ENCODE results near the gene LARGE1.
"Not testable (repeated sequence)": the region's sequence is repeated elsewhere in the genome, so short reads cannot be mapped to it uniquely, and the experiment has no call there.

LARGE1 gene

GRCh38 chr22:33510429-33510904 lies 409.8 kb downstream of the LARGE1 start:
- no peak for DNase-seq

GRCh38 chr22:33504941-33505625 lies 415.2 kb downstream of the LARGE1 start:
- no peak for DNase-seq

DNA sequence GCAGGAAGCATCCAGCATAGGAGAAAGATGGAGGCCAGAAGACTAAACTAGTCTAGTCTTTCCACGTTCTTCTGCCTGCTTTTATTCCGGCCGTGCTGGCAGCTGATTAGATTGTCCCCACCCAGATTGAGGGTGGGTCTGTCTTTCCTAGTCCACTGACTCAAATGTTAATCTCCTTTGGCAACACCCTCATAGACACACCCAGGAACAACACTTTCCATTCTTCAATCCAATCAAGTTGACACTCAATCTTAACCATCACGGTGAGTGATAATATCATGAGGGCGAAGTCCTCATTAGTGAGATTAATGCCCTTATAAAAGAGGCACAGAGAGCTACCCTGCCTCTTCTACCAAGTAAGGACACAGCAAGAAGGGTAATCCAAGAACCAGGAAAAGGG lies 424.2 kb downstream of the LARGE1 start:
- no peak for DNase-seq

- DNase-seq = no peak
These were observed 426.6 kb downstream of the LARGE1 start for GRCh38 chr22:33493476-33494205.

DNA sequence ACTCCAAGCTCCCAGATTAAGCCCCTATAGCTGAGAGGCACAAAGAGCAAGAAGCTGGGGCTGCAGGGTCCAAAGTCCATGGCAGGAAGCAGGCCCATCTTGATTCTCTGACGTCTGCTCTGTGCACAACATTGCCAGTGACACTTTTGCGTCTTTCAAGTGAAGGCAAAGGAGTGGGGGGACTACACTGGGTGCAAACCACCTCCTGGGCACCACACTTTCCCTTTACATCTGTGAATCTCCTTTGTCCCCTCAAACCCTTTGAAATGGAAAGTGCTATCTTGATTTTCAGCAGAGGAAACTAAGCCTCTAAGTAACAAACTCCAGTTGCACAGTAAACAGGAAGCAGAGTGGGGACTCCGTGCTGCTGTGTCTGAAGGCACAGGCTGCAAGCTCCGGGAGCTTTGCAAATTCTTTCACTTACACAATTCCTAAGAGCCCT lies 428.0 kb downstream of the LARGE1 start:
- DNase-seq = peak in 1 of 2 donors; percentile 0

GRCh38 chr22:33487041-33487716 lies 433.1 kb downstream of the LARGE1 start:
- no peak for DNase-seq

DNA sequence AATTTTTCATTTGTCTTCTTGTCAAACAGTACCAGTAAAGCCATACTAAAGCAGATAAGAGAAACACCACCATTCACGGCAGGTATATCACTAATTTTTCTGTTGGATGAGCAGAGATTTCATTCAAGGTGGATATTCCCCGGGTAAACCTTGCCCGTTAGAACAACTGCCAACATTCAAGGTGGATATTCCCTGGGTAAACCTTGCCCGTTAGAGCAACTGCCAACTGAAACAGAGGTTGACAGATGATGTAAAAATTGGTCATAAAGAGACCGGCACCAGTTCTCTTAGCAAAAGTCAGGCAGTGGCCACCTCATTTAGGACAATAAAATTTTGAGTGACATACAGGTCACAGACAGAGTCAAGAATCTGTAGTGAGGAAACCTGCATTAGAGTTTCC lies 438.7 kb downstream of the LARGE1 start:
- no peak for DNase-seq

DNA sequence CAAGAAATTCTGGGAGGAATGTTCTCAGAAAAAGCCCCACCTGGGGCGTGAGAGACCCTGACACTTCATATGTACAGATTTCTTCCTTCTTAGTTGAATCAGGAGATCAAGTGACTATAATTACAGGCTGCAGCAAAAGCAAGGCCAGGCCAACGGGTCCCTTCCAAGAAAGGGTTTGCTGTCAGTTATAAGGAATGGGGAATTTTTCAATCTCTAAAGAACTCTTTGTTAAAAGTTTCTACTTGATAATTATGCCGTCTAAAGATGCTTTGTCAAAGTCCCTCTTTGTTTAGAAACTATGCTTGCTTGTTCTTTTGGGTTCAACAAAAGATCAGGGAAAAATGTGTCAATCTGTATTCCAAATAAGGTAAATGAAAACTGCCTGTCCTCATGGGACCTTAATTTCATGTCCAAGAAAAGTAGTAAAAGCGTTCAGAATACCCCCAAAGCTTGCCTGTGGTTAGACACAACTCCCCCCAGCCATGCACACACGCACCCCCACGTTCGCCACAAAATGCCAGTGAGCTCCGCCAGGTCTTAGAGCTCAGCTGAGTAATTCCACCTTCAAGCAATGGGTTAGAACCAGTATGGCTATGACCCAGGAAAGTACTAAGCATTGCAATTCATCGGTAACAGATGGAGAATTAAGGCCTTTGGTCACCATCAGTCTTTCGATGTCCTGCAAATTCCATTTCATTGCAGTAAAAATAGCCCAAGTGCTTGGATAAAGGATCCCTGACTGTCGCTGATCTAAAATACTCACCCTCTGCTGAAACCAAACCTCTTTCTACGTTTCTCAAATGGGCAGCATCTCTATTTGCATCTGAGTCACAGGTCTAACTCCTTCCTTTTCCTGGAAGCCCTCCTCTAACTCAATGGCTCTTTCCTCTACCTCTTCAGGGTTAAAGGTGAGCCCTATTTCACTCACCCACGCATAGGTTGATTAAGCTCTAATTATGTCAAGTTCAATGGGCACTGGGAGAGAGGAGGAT lies 442.9 kb downstream of the LARGE1 start:
- no peak for DNase-seq

DNA sequence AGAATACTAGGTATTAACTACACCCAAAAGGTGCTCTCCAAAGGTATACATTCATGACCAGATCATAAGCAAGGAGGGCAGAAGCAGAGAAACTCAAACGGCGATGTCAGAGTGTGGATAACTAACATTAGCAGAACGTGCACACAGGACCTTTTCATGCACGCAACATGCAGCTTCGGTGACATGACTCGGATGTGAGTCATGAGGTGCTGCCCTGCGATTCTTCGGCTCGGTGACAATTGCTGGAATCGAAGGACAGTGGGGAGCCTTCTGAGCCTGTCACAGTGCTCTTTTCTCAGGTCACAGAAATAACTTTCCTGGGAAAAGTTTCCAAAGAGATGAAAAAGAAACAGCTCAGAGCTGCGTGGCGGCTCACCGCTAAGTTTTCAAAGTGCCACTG lies 443.6 kb downstream of the LARGE1 start:
- DNase-seq = no peak

DNA sequence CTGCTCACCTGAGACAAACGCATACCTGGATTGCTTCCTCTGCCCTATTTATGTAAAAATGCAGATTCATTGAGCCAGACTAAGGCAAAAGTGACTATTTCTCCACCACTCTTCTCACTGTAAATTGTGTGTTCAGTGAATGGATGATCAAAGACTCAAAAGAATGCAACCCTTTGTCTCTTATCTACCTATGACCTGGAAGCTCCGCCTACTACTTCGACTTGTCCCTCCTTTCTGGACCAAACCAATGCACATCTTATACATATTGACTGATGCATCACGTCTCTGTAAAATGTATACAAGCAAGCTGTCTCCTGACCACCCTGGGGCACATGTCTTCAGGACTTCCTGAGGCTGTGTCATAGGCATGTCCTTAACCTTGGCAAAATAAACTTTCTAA lies 444.1 kb downstream of the LARGE1 start:
- no peak for DNase-seq

DNA sequence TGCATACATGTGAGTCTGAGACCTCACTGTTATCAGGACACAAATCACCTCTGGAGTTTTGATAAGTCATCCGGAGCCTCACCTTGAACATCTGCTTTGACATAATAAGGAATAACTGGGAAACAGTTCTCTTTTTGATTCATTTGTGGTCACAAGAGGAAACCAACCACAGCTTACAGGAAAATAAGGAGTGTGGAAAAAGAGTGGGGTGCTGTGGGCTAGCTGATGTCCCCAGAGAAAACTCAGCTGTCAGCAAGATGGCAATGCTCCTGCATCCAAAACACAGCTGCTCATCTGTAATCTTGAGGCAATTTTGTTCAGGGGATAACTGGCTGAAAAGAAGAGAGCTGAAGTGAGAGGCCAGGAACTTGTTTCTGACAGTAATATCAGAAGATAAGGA lies 445.7 kb downstream of the LARGE1 start:
- DNase-seq = no peak

DNA sequence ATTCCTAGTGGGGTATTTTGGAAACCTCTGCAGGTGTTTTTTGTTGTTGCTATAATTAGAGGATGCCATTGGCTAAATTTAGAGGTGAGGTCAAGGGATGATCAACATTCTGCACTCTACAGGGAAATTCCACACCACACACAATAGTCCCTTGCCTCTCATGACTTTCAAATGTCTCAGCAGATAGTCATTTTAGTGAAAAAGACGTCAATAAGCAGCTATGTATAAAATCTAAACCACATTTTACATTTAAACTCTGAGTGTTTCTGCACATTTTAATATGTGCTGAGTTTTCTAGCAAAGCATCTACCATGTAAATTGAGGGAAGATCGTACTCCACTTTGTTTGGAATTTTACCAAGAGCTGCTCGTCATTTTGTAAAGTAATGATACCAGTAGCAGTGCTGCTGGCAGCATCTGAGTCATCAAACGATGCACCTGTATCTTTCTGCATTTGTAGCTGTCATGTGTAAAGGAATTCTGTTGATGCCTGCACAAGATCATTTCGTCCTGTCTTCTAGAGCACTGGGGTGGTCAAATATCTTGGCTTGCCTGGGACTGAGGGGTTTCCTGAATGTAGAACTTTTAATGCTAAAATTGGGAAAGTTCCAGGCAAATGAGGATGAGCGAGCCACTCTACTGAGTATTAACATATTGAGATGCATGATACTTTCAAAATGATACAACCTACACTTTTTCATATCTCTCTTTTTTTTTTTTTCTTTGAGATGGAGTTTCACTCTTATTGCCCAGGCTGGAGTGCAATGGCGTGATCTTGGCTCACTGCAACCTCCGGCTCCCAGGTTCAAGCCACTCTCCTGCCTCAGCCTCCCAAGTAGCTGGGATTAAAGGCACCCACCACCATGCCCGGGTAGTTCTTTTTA lies 447.6 kb downstream of the LARGE1 start:
- DNase-seq = no peak

DNA sequence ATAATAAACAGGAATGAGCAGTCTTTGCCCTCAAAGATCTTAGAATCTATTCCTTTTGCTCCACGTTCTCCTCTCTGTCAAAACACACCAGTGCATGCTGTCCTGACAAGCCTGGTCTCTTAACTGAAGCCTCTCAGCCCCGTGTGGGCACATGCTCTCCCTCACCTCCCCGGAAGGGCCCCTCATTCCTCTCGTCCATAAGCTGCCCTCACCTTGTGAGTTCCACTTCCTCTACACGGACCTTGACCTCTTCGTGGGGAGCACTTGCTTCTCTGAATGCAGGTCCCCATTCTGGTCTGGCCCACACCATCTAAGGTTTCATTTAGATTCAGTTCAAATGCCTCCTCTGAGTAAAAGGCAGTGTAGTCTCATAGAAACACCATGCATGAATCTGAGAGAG lies 449.8 kb downstream of the LARGE1 start:
- DNase-seq = no peak

- no peak for DNase-seq
These were observed 452.6 kb downstream of the LARGE1 start for GRCh38 chr22:33467620-33468095.

GRCh38 chr22:33467080-33467479 lies 453.2 kb downstream of the LARGE1 start:
- DNase-seq = no peak

GRCh38 chr22:33465554-33465953 lies 454.7 kb downstream of the LARGE1 start:
- DNase-seq = no peak

DNA sequence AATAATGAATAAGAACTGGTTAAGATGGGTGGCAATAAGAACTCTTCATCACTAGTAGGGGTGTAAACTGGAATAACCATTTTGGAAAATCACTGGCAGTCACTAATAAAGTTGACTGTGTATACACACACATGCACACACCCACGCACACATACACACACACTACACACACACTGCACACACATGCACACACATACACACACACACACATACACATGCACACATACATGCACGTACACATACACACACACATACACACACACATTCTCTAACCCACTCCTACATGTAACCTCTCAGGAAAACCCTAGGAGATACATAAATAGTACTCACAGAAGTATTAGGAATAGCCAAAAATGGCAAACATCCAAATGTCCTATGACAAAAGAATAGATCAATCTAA lies 455.6 kb downstream of the LARGE1 start:
- no peak for DNase-seq

- no peak for DNase-seq
These were observed 458.4 kb downstream of the LARGE1 start for GRCh38 chr22:33461698-33462434.

- not testable (repeated sequence) for DNase-seq
These were observed 459.0 kb downstream of the LARGE1 start for GRCh38 chr22:33461245-33461644.

DNA sequence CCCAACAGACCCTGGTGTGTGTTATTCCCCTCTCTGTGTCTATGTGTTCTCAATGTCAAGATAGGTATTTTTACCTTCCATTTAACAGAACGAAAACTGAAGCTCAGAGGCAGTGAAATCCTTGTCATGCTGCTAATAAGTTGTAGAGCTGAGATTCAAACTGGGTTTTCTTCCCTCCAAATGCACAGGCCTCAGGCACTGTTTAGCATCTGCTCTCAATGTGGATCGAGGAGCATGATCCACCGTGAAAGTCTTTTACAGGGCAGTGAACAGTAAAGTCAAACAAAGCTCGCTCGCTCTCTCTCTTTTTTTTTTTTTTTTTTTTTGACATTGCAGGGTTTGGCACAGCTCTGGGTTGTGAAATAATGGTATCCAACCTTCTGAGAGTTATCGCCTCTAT lies 461.1 kb downstream of the LARGE1 start:
- no peak for DNase-seq

DNA sequence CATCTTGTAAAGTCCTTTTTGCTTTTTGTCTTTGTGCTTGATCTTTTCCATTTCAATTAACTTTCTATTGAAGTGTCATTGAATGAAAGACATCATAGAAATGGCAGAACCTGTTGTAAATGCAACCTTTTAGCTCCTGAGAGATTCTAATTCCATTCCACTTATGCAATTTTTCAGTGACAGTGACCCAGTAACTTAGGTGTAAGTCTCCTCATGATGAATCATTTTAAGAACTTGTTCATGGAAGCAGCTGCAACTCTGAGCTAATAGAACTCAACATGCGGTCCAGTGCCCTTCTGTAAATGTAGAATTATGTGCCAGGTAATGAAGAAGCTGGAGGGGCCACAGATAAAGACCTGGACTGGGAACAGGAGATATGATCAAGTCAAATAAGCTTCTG lies 463.8 kb downstream of the LARGE1 start:
- DNase-seq = no peak
